Esophagus squamous epithelium (tissue), 5 donors: ENCODE data around the gene PSMD5. TPM values are rescaled to one million over a fixed set of nuclear protein-coding genes. Genes with fewer than 3 reads are reported as not detected.

Experiments used
- DNase-seq: peaks from one replicate; lab custom pipeline; 2025; lab: John Stamatoyannopoulos, UW
- H3K27ac ChIP-seq, 4 donors: fragments of 200-600 bp; sonication (generic); one replicate each; pipeline ENCODE4 v1.5.1; 2016 to 2019; ENCODE audit warnings: mild to moderate bottlenecking in 1 of 4
- H3K27me3 ChIP-seq, 4 donors: fragments of 200-600 bp; sonication (generic); 1 replicate in 3 of 4; 2 replicates in 1 of 4; pipeline versions ENCODE4 v1.5.1 to v1.6.0; 2017 to 2021; ENCODE audit warnings: antibody characterized with exemption in 1 of 4
- H3K36me3 ChIP-seq, 3 donors: fragments of 200-600 bp; sonication (generic); one replicate each; pipeline ENCODE4 v1.5.1; 2016 to 2019
- H3K4me1 ChIP-seq, 3 donors: fragments of 200-600 bp; sonication (generic); one replicate each; pipeline ENCODE4 v1.5.1; 2017 to 2019
- H3K4me3 ChIP-seq, 4 donors: fragments of 200-600 bp; sonication (generic); 1 replicate in 3 of 4; 2 replicates in 1 of 4; pipeline ENCODE4 v1.5.1; 2016 to 2019; ENCODE audit warnings: mild to moderate bottlenecking in 2 of 4, moderate library complexity in 1 of 4
- H3K9me3 ChIP-seq, 3 donors: fragments of 200-600 bp; sonication (generic); one replicate each; pipeline ENCODE4 v1.5.1; 2016 to 2019
- CTCF ChIP-seq, 6 experiments: fragments of 450-650 bp in 4 of 6; fragments of 200-600 bp in 2 of 6; sonication (generic) in 2 of 6; IDR thresholded peaks; one replicate each; pipeline ENCODE4 v1.5.1; 2016 to 2019; ENCODE audit warnings: antibody characterized with exemption in 6 of 6, mild to moderate bottlenecking in 4 of 6, moderate library complexity in 4 of 6
- POLR2A ChIP-seq, 4 donors: fragments of 450-650 bp; IDR thresholded peaks; one replicate each; pipeline ENCODE4 v1.6.1; 2017; ENCODE audit warnings: antibody characterized with exemption in 4 of 4, mild to moderate bottlenecking in 4 of 4, moderate library complexity in 3 of 4
- WGBS, 2 donors: methylation state at CpG; one replicate each; pipeline ENCODE4 v1.1.5; 2018; 5-methylcytosine and 5-hydroxymethylcytosine counted together
- intact Hi-C: fragments of 100-400 bp; cut with DNase I; formaldehyde crosslinking; loops from one replicate; pipeline ENCODE4 v1.15.0; 2022
- total RNA-seq, 4 donors: library from RNA; depleted of rRNA; stranded (reverse); fragments of >200 nt; gene quantifications; one replicate each; pipeline ENCODE4 v1.1.0, GENCODE V29; 2016
- donor health status: DM: yes; HTN: yes; CAD: no.

Gene PSMD5
- total RNA-seq, 4 donors from 2014 or later = 21.4 to 35.3 (median 33.3) TPM

- WGBS, 2 donors = 86 to 87% methylated on average over 7 of the region's 7 CpGs
- no peak for TF ChIP-seq POLR2A (IDR thresholded peaks at IDR 0.05)
- TF ChIP-seq CTCF (IDR thresholded peaks at IDR 0.05) = no peak
- no peak overlapping the region for H3K27ac ChIP-seq
Observed at GRCh38 chr9:120801441-120801840, 41.3 kb downstream of the PSMD5 start.

GRCh38 chr9:120792898-120793765, 49.6 kb downstream of the PSMD5 start, which contains the start of gene FBXW2:
Gene FBXW2, minus strand, starts transcription at chr9:120793416. Its CDS starts 5,158 bp downstream, at chr9:120788258.
- H3K4me1 ChIP-seq = peaks cover 15 to 51% (median 28%) of the 10 kb centered on the region in 3 donors
- no peaks in the 10 kb centered on the region for H3K9me3 ChIP-seq
- peak within 1 kb of the TSS; percentile 72 to 97 (median 82) for H3K4me3 ChIP-seq
- TF ChIP-seq POLR2A (IDR thresholded peaks at IDR 0.05) (peak in 3 of 4 donors; percentile 88 to 92 (median 90)), CTCF (IDR thresholded peaks at IDR 0.05) (peak in 4 of 6 experiments; percentile 12 to 35 (median 25))
- intact Hi-C loops = no loop called here
- peak within 1 kb of the TSS; percentile 90 to 97 (median 94) for H3K27ac ChIP-seq
- no peaks in the 10 kb centered on the region for H3K27me3 ChIP-seq
- peaks cover 0 to 20% (median 0%) of the 10 kb centered on the region in 3 donors for H3K36me3 ChIP-seq
- DNase-seq = peak; percentile 36
- 0% methylated on average over 14 of the region's 72 CpGs for WGBS, 2 donors

More at GRCh38 chr9:120801441-120801840, 41.3 kb downstream of the PSMD5 start:
- peaks cover 0 to 16% (median 3%) of the 10 kb centered on the region in 3 donors for H3K9me3 ChIP-seq
- no peak for DNase-seq
- H3K4me1 ChIP-seq = no peaks in the 10 kb centered on the region
- H3K27me3 ChIP-seq = no peaks in the 10 kb centered on the region
- no peaks in the 10 kb centered on the region for H3K36me3 ChIP-seq
- intact Hi-C loops = no loop called here
- H3K4me3 ChIP-seq = no peak overlapping the region

- Histone ChIP-seq H3K27me3 (no peaks in the 10 kb centered on the region), H3K36me3 (peaks cover 0 to 39% (median 13%) of the 10 kb centered on the region in 3 donors), H3K4me3 (peak overlapping the region in 1 of 4 donors; percentile 78), H3K27ac (peak overlapping the region in 1 of 4 donors; percentile 3), H3K4me1 (peaks cover 15 to 65% (median 33%) of the 10 kb centered on the region in 3 donors), H3K9me3 (no peaks in the 10 kb centered on the region)
- WGBS, 2 donors = 73 to 92% methylated on average over 3 of the region's 3 CpGs
- no peak for DNase-seq
- intact Hi-C loops = no loop called here
- no peak for TF ChIP-seq CTCF (IDR thresholded peaks at IDR 0.05)
- TF ChIP-seq POLR2A (IDR thresholded peaks at IDR 0.05) = no peak
Observed at GRCh38 chr9:120791161-120791560, 51.6 kb downstream of the PSMD5 start.

- no peak for DNase-seq
- Histone ChIP-seq H3K4me3 (no peak overlapping the region), H3K27me3 (no peaks in the 10 kb centered on the region), H3K36me3 (peaks cover 0 to 67% (median 13%) of the 10 kb centered on the region in 3 donors), H3K9me3 (no peaks in the 10 kb centered on the region), H3K4me1 (peaks cover 12 to 67% (median 24%) of the 10 kb centered on the region in 3 donors), H3K27ac (no peak overlapping the region)
- WGBS, 2 donors = 75 to 82% methylated on average over 4 of the region's 4 CpGs
- intact Hi-C loops = no loop called here
- TF ChIP-seq CTCF (IDR thresholded peaks at IDR 0.05) (no peak), POLR2A (IDR thresholded peaks at IDR 0.05) (no peak)
Observed at GRCh38 chr9:120787933-120788332, 54.8 kb downstream of the PSMD5 start.

- Histone ChIP-seq H3K4me1 (peaks cover 0 to 40% (median 5%) of the 10 kb centered on the region in 3 donors), H3K36me3 (peaks cover 0 to 85% (median 13%) of the 10 kb centered on the region in 3 donors), H3K27ac (no peak overlapping the region), H3K4me3 (no peak overlapping the region), H3K27me3 (no peaks in the 10 kb centered on the region), H3K9me3 (no peaks in the 10 kb centered on the region)
- no peak for DNase-seq
- intact Hi-C loops = no loop called here
- WGBS, 2 donors = 54 to 61% methylated on average over 2 of the region's 2 CpGs
- TF ChIP-seq POLR2A (IDR thresholded peaks at IDR 0.05) (no peak), CTCF (IDR thresholded peaks at IDR 0.05) (no peak)
Observed at GRCh38 chr9:120783602-120784047, 59.1 kb downstream of the PSMD5 start.
